Endothelial cell of umbilical vein (primary cell): ENCODE data around the gene SMARCD2.

Experiments
- POLR2AphosphoS5 ChIP-seq: IDR thresholded peaks from 2 replicates; pipeline ENCODE4 v1.6.1; 2012; ENCODE audit warnings: low read depth, mild to moderate bottlenecking, control low read depth, low read length, moderate library complexity; ENCODE audit not compliant: insufficient read depth
- TF ChIP-seq, protein P1 (sequence below), 2 donors: IDR thresholded peaks; 1 replicate in 1 of 2; 2 replicates in 1 of 2; pipeline ENCODE4 v1.5.1; 2011; ENCODE audit warnings: low read length in 2 of 2, mild to moderate bottlenecking in 2 of 2, moderate library complexity in 2 of 2, control low read depth in 1 of 2, inconsistent platforms in 1 of 2, low read depth in 1 of 2; ENCODE audit not compliant: insufficient read depth in 1 of 2; ENCODE audit errors: extremely low read depth in 1 of 2

DNA sequence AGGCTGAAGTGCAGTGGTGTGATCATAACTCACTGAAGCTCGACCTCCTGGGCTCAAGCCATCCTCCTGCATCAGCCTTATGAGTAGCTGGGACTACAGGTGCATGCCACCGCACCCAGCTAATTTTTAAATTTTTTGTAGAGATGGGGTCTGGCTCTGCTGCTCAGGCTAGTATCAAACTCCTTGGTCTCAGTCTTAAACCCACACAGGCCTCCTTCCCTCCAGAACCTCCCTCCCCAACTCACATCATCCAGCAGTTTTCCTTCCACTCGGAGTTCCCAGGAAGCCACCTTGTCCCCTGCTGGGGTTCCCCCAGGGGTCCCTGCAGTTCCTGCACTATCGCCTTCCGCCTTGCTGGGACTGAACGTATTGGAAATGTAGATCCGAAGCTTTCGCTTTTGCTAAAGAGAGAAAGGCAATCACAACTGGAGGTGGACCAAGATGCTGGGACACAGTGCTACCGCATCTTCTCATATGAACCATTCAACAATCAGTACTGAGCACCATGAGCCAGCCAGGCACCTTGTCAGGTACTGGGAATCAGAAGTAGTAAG lies 7.2 kb downstream of the SMARCD2 start:
- TF ChIP-seq POLR2AphosphoS5 = no peak
- TF ChIP-seq, protein P1, sequence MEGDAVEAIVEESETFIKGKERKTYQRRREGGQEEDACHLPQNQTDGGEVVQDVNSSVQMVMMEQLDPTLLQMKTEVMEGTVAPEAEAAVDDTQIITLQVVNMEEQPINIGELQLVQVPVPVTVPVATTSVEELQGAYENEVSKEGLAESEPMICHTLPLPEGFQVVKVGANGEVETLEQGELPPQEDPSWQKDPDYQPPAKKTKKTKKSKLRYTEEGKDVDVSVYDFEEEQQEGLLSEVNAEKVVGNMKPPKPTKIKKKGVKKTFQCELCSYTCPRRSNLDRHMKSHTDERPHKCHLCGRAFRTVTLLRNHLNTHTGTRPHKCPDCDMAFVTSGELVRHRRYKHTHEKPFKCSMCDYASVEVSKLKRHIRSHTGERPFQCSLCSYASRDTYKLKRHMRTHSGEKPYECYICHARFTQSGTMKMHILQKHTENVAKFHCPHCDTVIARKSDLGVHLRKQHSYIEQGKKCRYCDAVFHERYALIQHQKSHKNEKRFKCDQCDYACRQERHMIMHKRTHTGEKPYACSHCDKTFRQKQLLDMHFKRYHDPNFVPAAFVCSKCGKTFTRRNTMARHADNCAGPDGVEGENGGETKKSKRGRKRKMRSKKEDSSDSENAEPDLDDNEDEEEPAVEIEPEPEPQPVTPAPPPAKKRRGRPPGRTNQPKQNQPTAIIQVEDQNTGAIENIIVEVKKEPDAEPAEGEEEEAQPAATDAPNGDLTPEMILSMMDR (IDR thresholded peaks at IDR 0.05; ENCODE audit: extremely low read depth in 1 of 2, insufficient read depth in 1 of 2, low read depth in 1 of 2, low read length in 2 of 2) = no peak
